Caco-2 (cell line): ENCODE data around the gene ALPK3. TPM values are rescaled to one million over a fixed set of nuclear protein-coding genes. Genes with fewer than 3 reads are reported as not detected.

Source experiments
- BruUV-seq: library from RNA; stranded (reverse); fragments of 400-500 nt; replicated peaks from 2 replicates; lab custom pipeline; 2021; lab: Mats Ljungman, UMichigan
- CTCF ChIA-PET: fragments of 300-600 bp; sonication (Branson Sonifier 250); formaldehyde crosslinking; loops from one replicate; lab custom pipeline; 2022; ENCODE audit warnings: antibody characterized with exemption; lab: Charles Lee
- POLR2A ChIA-PET: fragments of 300-600 bp; sonication (Branson Sonifier 250); formaldehyde crosslinking; loops from one replicate; lab custom pipeline; 2022; ENCODE audit warnings: antibody characterized with exemption; lab: Charles Lee
- DNase-seq, 2 experiments: peaks; one replicate each; pipeline versions ENCODE4 v3.0.0 to v3.0.0-alpha.2; 2020 to 2022
- H3K27me3 ChIP-seq: replicated peaks from 2 replicates; pipeline ENCODE4 v1.6.0; 2011; ENCODE audit warnings: low read length; ENCODE audit not compliant: control insufficient read depth, insufficient read depth
- H3K36me3 ChIP-seq: 2 replicates; pipeline ENCODE4 v1.5.1; 2011; ENCODE audit warnings: low read length; ENCODE audit not compliant: control insufficient read depth, insufficient read depth
- H3K4me1 ChIP-seq: fragments of 250-450 bp; sonication (Bioruptor Pico); 2 replicates; pipeline ENCODE4 v1.5.1; 2020; ENCODE audit warnings: mild to moderate bottlenecking
- H3K4me3 ChIP-seq: 2 replicates; pipeline ENCODE4 v1.5.1; 2011; ENCODE audit warnings: low read depth, mild to moderate bottlenecking, control low read depth, low read length
- H3K9me3 ChIP-seq: fragments of 250-450 bp; sonication (Bioruptor Pico); 2 replicates; pipeline ENCODE4 v1.5.1; 2020; ENCODE audit warnings: mild to moderate bottlenecking, moderate library complexity
- H3K27ac Mint-ChIP-seq: one replicate; pipeline ENCODE4 v1.8.0; 2022; ENCODE audit warnings: mixed read lengths; ENCODE audit not compliant: unreplicated experiment
- H3K27me3 Mint-ChIP-seq: one replicate; pipeline ENCODE4 v1.8.0; 2022; ENCODE audit warnings: mixed read lengths; ENCODE audit not compliant: insufficient read depth, unreplicated experiment
- H3K36me3 Mint-ChIP-seq: one replicate; pipeline ENCODE4 v1.8.0; 2022; ENCODE audit warnings: mild to moderate bottlenecking, mixed read lengths; ENCODE audit not compliant: insufficient read depth, unreplicated experiment
- H3K4me1 Mint-ChIP-seq: one replicate; pipeline ENCODE4 v1.8.0; 2022; ENCODE audit warnings: low read depth, mixed read lengths; ENCODE audit not compliant: unreplicated experiment
- H3K4me3 Mint-ChIP-seq: one replicate; pipeline ENCODE4 v1.8.0; 2022; ENCODE audit warnings: mild to moderate bottlenecking, moderate library complexity, mixed read lengths; ENCODE audit not compliant: unreplicated experiment
- H3K9me3 Mint-ChIP-seq: one replicate; pipeline ENCODE4 v1.8.0; 2022; ENCODE audit warnings: mixed read lengths; ENCODE audit not compliant: unreplicated experiment
- intact Hi-C: fragments of 100-400 bp; cut with micrococcal nuclease; formaldehyde crosslinking; loops from one replicate; pipeline ENCODE4 v1.10.0; 2022; ENCODE audit not compliant: unreplicated experiment
- total RNA-seq: library from RNA; stranded (reverse); gene quantifications from 2 replicates; pipeline ENCODE4 v1.2.3, GENCODE V29; 2022
- TF ChIP-seq, protein P1 (sequence below), 2 experiments: fragments of 200-600 bp in 1 of 2; IDR thresholded peaks; 1 replicate in 1 of 2; 2 replicates in 1 of 2; pipeline versions ENCODE4 v1.5.1 to v1.8.0; 2011 to 2022; ENCODE audit warnings: antibody characterized with exemption in 1 of 2, control low read depth in 1 of 2, inconsistent platforms in 1 of 2, low read depth in 1 of 2, low read length in 1 of 2, mild to moderate bottlenecking in 1 of 2, moderate library complexity in 1 of 2; ENCODE audit not compliant: insufficient read depth in 1 of 2, severe bottlenecking in 1 of 2, unreplicated experiment in 1 of 2

ALPK3 gene
- total RNA-seq, 1 experiment from 2014 or later = 0.43 TPM

DNA sequence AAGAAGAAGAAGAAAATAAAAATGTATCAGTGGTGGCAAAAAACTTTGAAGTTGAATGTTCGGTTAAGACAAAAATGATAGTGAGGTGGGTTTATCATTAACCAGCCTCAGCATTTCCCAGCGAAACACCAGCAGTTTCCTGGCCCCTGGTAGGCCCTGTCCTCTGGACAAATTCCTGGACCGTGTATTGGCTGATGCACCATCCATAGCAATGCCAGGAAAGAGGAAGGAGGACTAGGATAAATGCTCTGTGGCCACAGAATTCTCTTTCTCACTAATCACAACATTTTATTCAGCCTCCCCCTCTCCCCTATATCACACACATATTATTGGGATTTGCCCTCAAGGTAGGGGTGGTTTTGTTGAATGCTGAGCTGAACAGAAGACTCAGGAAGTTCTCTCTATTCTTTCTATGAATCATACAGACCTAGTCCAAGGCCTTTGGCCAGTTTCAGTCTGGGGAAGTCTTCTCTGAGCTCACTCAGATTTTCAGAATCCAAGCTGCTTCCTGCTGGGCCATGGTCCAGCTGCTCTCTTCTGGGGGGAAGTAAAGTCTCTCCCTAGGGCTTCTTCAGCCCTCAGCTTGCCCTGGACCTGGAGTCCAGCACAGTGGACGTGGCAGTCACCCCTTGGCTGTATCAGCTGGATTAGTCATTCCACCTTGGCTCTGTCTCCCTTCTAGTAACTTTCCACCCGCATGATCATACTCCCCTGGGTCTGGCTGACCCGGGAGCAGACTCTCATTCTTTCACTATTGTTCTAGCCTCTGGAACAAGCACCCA is 94.9 kb downstream of the ALPK3 start:
- H3K36me3 Mint-ChIP-seq = peaks cover 7% of the 10 kb centered on the region
- no peaks in the 10 kb centered on the region for H3K27me3 Mint-ChIP-seq
- Histone ChIP-seq H3K9me3 (no peaks in the 10 kb centered on the region), H3K36me3 (no peaks in the 10 kb centered on the region), H3K4me1 (peaks cover 36% of the 10 kb centered on the region), H3K4me3 (no peak overlapping the region), H3K27me3 (no peaks in the 10 kb centered on the region; the same call in 1 of the 2 replicates)
- peak in 1 of 2 experiments; percentile 33 for DNase-seq
- ChIA-PET CTCF (interaction anchor here (0.8 to 1.2 kb wide), 2 partner anchors 8 to 16 kb away, joined by 3 to 4 read pairs; no protein-coding TSS in a partner anchor), POLR2A (no interaction called here)
- peak overlapping the region; percentile 74 for H3K27ac Mint-ChIP-seq
- no peak overlapping the region for H3K4me3 Mint-ChIP-seq
- TF ChIP-seq, protein P1, sequence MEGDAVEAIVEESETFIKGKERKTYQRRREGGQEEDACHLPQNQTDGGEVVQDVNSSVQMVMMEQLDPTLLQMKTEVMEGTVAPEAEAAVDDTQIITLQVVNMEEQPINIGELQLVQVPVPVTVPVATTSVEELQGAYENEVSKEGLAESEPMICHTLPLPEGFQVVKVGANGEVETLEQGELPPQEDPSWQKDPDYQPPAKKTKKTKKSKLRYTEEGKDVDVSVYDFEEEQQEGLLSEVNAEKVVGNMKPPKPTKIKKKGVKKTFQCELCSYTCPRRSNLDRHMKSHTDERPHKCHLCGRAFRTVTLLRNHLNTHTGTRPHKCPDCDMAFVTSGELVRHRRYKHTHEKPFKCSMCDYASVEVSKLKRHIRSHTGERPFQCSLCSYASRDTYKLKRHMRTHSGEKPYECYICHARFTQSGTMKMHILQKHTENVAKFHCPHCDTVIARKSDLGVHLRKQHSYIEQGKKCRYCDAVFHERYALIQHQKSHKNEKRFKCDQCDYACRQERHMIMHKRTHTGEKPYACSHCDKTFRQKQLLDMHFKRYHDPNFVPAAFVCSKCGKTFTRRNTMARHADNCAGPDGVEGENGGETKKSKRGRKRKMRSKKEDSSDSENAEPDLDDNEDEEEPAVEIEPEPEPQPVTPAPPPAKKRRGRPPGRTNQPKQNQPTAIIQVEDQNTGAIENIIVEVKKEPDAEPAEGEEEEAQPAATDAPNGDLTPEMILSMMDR (IDR thresholded peaks at IDR 0.05; ENCODE audit: insufficient read depth in 1 of 2, low read depth in 1 of 2, low read length in 1 of 2, severe bottlenecking in 1 of 2, unreplicated experiment in 1 of 2) = no peak
- BruUV-seq = no TSS peak
- no peaks in the 10 kb centered on the region for H3K9me3 Mint-ChIP-seq
- H3K4me1 Mint-ChIP-seq = peaks cover 28% of the 10 kb centered on the region
- intact Hi-C loops = no loop called here

- BruUV-seq = no TSS peak
- peaks cover 35% of the 10 kb centered on the region for H3K4me1 ChIP-seq
- ChIA-PET CTCF (no interaction called here), POLR2A (no interaction called here)
- H3K27me3 Mint-ChIP-seq = no peaks in the 10 kb centered on the region
- H3K27ac Mint-ChIP-seq = no peak overlapping the region
- no peaks in the 10 kb centered on the region for H3K9me3 Mint-ChIP-seq
- intact Hi-C loops = no loop called here
- DNase-seq = no peak
- no peak overlapping the region for H3K4me3 Mint-ChIP-seq
- H3K9me3 ChIP-seq = no peaks in the 10 kb centered on the region
- H3K36me3 Mint-ChIP-seq = peaks cover 7% of the 10 kb centered on the region
- TF ChIP-seq, protein P1 (IDR thresholded peaks at IDR 0.05; ENCODE audit: insufficient read depth in 1 of 2, low read depth in 1 of 2, low read length in 1 of 2, severe bottlenecking in 1 of 2, unreplicated experiment in 1 of 2) = no peak
- H3K27me3 ChIP-seq = no peaks in the 10 kb centered on the region; the same call in 1 of the 2 replicates
- H3K4me3 ChIP-seq = no peak overlapping the region
- no peaks in the 10 kb centered on the region for H3K36me3 ChIP-seq
- peaks cover 28% of the 10 kb centered on the region for H3K4me1 Mint-ChIP-seq
Measured at GRCh38 chr15:84913360-84913723, 96.2 kb downstream of the ALPK3 start.

- TF ChIP-seq, protein P1 (IDR thresholded peaks at IDR 0.05; ENCODE audit: insufficient read depth in 1 of 2, low read depth in 1 of 2, low read length in 1 of 2, severe bottlenecking in 1 of 2, unreplicated experiment in 1 of 2) = no peak
- Histone ChIP-seq H3K27me3 (no peaks in the 10 kb centered on the region; the same call in 1 of the 2 replicates), H3K9me3 (no peaks in the 10 kb centered on the region), H3K36me3 (no peaks in the 10 kb centered on the region), H3K4me3 (no peak overlapping the region), H3K4me1 (peaks cover 31% of the 10 kb centered on the region)
- Mint-ChIP-seq H3K4me3 (no peak overlapping the region), H3K27me3 (no peaks in the 10 kb centered on the region), H3K9me3 (no peaks in the 10 kb centered on the region), H3K27ac (peak overlapping the region; percentile 11), H3K36me3 (peaks cover 7% of the 10 kb centered on the region), H3K4me1 (peaks cover 23% of the 10 kb centered on the region)
- intact Hi-C loops = no loop called here
- CTCF ChIA-PET = no interaction called here
- no peak for DNase-seq
- no TSS peak for BruUV-seq
- POLR2A ChIA-PET = no interaction called here
Measured at GRCh38 chr15:84914351-84914750, 97.2 kb downstream of the ALPK3 start.
